Neural crest cell (in vitro differentiated cells): Measurements from ENCODE around the gene GNE. TPM values are rescaled to one million over a fixed set of nuclear protein-coding genes. Genes with fewer than 3 reads are reported as not detected.
A peak's percentile ranks its signal among the peaks of the same experiment; 100 is the strongest.

ENCODE experiments used
- DNase-seq: peaks from one replicate; pipeline ENCODE4 v3.0.0; 2021; ENCODE audit warnings: low read depth, mixed read lengths, low spot score
- H3K27ac Mint-ChIP-seq: one replicate; pipeline ENCODE4 v1.8.0; 2021; ENCODE audit warnings: mild to moderate bottlenecking, mixed read lengths; ENCODE audit not compliant: unreplicated experiment
- H3K27me3 Mint-ChIP-seq: 2 replicates; pipeline ENCODE4 v1.8.0; 2021; ENCODE audit warnings: low read depth, mild to moderate bottlenecking, mixed read lengths
- H3K36me3 Mint-ChIP-seq: 2 replicates; pipeline ENCODE4 v1.8.0; 2021; ENCODE audit warnings: low read depth, mild to moderate bottlenecking, mixed read lengths
- H3K4me1 Mint-ChIP-seq: 2 replicates; pipeline ENCODE4 v1.8.0; 2021; ENCODE audit warnings: mixed read lengths
- H3K4me3 Mint-ChIP-seq: one replicate; pipeline ENCODE4 v1.8.0; 2021; ENCODE audit warnings: mild to moderate bottlenecking, mixed read lengths
- H3K9me3 Mint-ChIP-seq: 2 replicates; pipeline ENCODE4 v1.8.0; 2021; ENCODE audit warnings: mixed read lengths
- total RNA-seq: library from RNA; stranded (reverse); gene quantifications from 2 replicates; pipeline ENCODE4 v1.2.1, GENCODE V29; 2021
- TF ChIP-seq, protein P1 (sequence below): fragments of 200-600 bp; sonication (generic); conservative IDR thresholded peaks from 2 replicates; pipeline ENCODE4 v1.5.0; 2021; ENCODE audit warnings: antibody characterized with exemption, mild to moderate bottlenecking

The GNE gene
- total RNA-seq, 1 donor from 2014 or later = 24.6 TPM

GRCh38 chr9:36174731-36175130 is 83.5 kb downstream of the GNE start:
- Mint-ChIP-seq H3K9me3 (no peaks in the 10 kb centered on the region), H3K27me3 (peaks cover 4% of the 10 kb centered on the region), H3K27ac (peak overlapping the region; percentile 38), H3K4me3 (no peak overlapping the region), H3K4me1 (no peaks in the 10 kb centered on the region), H3K36me3 (no peaks in the 10 kb centered on the region)
- DNase-seq = no peak
- TF ChIP-seq, protein P1, sequence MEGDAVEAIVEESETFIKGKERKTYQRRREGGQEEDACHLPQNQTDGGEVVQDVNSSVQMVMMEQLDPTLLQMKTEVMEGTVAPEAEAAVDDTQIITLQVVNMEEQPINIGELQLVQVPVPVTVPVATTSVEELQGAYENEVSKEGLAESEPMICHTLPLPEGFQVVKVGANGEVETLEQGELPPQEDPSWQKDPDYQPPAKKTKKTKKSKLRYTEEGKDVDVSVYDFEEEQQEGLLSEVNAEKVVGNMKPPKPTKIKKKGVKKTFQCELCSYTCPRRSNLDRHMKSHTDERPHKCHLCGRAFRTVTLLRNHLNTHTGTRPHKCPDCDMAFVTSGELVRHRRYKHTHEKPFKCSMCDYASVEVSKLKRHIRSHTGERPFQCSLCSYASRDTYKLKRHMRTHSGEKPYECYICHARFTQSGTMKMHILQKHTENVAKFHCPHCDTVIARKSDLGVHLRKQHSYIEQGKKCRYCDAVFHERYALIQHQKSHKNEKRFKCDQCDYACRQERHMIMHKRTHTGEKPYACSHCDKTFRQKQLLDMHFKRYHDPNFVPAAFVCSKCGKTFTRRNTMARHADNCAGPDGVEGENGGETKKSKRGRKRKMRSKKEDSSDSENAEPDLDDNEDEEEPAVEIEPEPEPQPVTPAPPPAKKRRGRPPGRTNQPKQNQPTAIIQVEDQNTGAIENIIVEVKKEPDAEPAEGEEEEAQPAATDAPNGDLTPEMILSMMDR = no peak

DNA sequence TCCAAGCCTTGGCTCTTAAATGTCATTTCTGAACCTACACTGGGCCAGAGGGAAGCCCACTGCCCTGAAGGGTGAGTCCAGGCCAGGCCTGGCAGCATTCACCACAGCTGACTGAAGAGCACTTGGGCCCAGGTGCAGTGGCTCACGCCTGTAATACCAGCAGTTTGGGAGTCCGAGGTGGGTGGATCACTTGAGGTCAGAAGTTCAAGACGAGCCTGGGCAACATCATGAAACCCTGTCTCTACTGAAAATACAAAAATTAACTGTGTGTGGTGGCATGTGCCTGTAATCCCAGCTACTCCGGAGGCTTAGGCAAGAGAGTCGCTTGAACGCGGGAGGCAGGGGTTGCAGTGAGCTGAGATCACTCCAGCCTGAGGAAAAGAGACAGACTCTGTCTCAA is 84.0 kb downstream of the GNE start:
- peaks cover 4% of the 10 kb centered on the region for H3K27me3 Mint-ChIP-seq
- no peak for DNase-seq
- TF ChIP-seq, protein P1 = no peak
- no peak overlapping the region for H3K4me3 Mint-ChIP-seq
- H3K4me1 Mint-ChIP-seq = no peaks in the 10 kb centered on the region
- no peaks in the 10 kb centered on the region for H3K36me3 Mint-ChIP-seq
- H3K27ac Mint-ChIP-seq = no peak overlapping the region
- no peaks in the 10 kb centered on the region for H3K9me3 Mint-ChIP-seq

- Mint-ChIP-seq H3K9me3 (no peaks in the 10 kb centered on the region), H3K27me3 (peaks cover 4% of the 10 kb centered on the region), H3K4me3 (no peak overlapping the region), H3K4me1 (no peaks in the 10 kb centered on the region), H3K36me3 (no peaks in the 10 kb centered on the region), H3K27ac (no peak overlapping the region)
- DNase-seq = no peak
- TF ChIP-seq, protein P1 = no peak
Measured at GRCh38 chr9:36173861-36174260, 84.4 kb downstream of the GNE start.

DNA sequence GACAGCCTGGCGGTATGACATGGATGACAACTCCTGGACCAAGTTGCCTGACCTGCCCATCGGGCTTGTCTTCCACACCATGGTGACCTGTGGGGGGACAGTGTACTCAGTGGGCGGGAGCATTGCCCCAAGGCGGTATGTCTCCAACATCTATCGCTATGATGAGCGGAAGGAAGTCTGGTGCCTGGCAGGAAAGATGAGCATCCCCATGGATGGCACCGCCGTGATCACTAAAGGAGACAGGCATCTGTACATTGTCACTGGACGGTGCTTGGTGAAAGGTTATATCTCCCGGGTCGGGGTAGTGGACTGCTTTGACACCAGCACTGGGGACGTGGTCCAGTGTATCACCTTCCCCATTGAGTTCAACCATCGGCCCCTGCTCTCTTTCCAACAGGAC is 87.7 kb downstream of the GNE start:
- Mint-ChIP-seq H3K9me3 (no peaks in the 10 kb centered on the region), H3K4me1 (no peaks in the 10 kb centered on the region), H3K27ac (no peak overlapping the region), H3K27me3 (peaks cover 6% of the 10 kb centered on the region), H3K36me3 (no peaks in the 10 kb centered on the region), H3K4me3 (no peak overlapping the region)
- no peak for DNase-seq
- TF ChIP-seq, protein P1 = no peak

GRCh38 chr9:36169708-36170107 is 88.5 kb downstream of the GNE start:
- no peaks in the 10 kb centered on the region for H3K4me1 Mint-ChIP-seq
- H3K27ac Mint-ChIP-seq = no peak overlapping the region
- no peak overlapping the region for H3K4me3 Mint-ChIP-seq
- H3K36me3 Mint-ChIP-seq = no peaks in the 10 kb centered on the region
- TF ChIP-seq, protein P1 = no peak
- no peaks in the 10 kb centered on the region for H3K9me3 Mint-ChIP-seq
- no peak for DNase-seq
- peaks cover 6% of the 10 kb centered on the region for H3K27me3 Mint-ChIP-seq

GRCh38 chr9:36169166-36169565 is 89.1 kb downstream of the GNE start, which contains the start of gene CCIN:
TSS of gene CCIN (plus strand) at chr9:36169388. CDS start at chr9:36169503, 115 bp downstream.
- H3K4me1 Mint-ChIP-seq = no peaks in the 10 kb centered on the region
- H3K27ac Mint-ChIP-seq = no peak within 1 kb of the TSS
- peaks cover 6% of the 10 kb centered on the region for H3K27me3 Mint-ChIP-seq
- H3K9me3 Mint-ChIP-seq = no peaks in the 10 kb centered on the region
- H3K4me3 Mint-ChIP-seq = no peak within 1 kb of the TSS
- no peak for DNase-seq
- H3K36me3 Mint-ChIP-seq = no peaks in the 10 kb centered on the region
- TF ChIP-seq, protein P1 = no peak
